HCT116 (cell line): ENCODE measurements around the gene TLE4. TPM values are rescaled to one million over a fixed set of nuclear protein-coding genes. Genes with fewer than 3 reads are reported as not detected.

ENCODE experiments used
- ATAC-seq: fragments of 200-7000 bp; cut with Tn5 transposase; 2 replicates; pipeline ENCODE4 v1.9.1; 2020; ENCODE audit warnings: mild to moderate bottlenecking, moderate library complexity
- BruUV-seq: library from RNA; stranded (reverse); fragments of 400-500 nt; replicated peaks from 2 replicates; lab custom pipeline; 2021; lab: Mats Ljungman, UMichigan
- CTCF ChIA-PET: fragments of 300-600 bp; sonication (Branson Sonifier 250); formaldehyde crosslinking; loops from one replicate; lab custom pipeline; 2021; ENCODE audit warnings: antibody characterized with exemption; lab: Charles Lee
- POLR2A ChIA-PET: fragments of 300-600, 350-600 bp; sonication (Branson Sonifier 250); formaldehyde crosslinking; loops from one replicate; lab custom pipeline; 2021; ENCODE audit warnings: antibody characterized with exemption; lab: Charles Lee
- RAD21 ChIA-PET, 2 experiments: fragments of 300-600 bp; sonication (Branson Sonifier 250); formaldehyde crosslinking; loops; one replicate each; lab custom pipeline; 2023; ENCODE audit warnings: low total read pairs in 2 of 2; ENCODE audit not compliant: uncharacterized antibody in 2 of 2, unreplicated experiment in 2 of 2, low non-redundant PET in 1 of 2; lab: Charles Lee
- DNase-seq: peaks from one replicate; pipeline ENCODE4 v3.0.0-alpha.2; 2010; ENCODE audit warnings: low read depth, low spot score
- H2AFZ ChIP-seq: fragments of 200-600 bp; shearing (Covaris generic), sonication (generic); 2 replicates; pipeline ENCODE4 v1.6.1; 2017; ENCODE audit warnings: low read depth, mixed run types, mixed read lengths, antibody characterized with exemption, low read length; ENCODE audit not compliant: poor library complexity, severe bottlenecking
- H3K27ac ChIP-seq: 2 replicates; pipeline ENCODE4 v1.5.1; 2012; ENCODE audit warnings: low read depth, low read length
- H3K27me3 ChIP-seq: fragments of 200-600 bp; sonication (generic); 2 replicates; pipeline ENCODE4 v1.6.1; 2016; ENCODE audit warnings: mixed run types, low read length, mixed read lengths; ENCODE audit not compliant: insufficient read depth
- H3K36me3 ChIP-seq, 2 experiments: fragments of 200-500 bp in 1 of 2; fragments of 200-600 bp in 1 of 2; sonication (Bioruptor generic) in 1 of 2; sonication (generic) in 1 of 2; 2 replicates each; pipeline versions ENCODE4 v1.5.1 to v1.6.1; 2014 to 2016; ENCODE audit warnings: low read length in 2 of 2, inconsistent platforms in 1 of 2, mixed read lengths in 1 of 2, mixed run types in 1 of 2; ENCODE audit not compliant: insufficient read depth in 2 of 2, control insufficient read depth in 1 of 2
- H3K4me1 ChIP-seq, 2 experiments: fragments of 200-600 bp in 1 of 2; sonication (generic) in 1 of 2; 2 replicates each; pipeline versions ENCODE4 v1.5.1 to v1.6.1; 2012 to 2017; ENCODE audit warnings: low read length in 2 of 2, inconsistent platforms in 1 of 2, mild to moderate bottlenecking in 1 of 2, mixed read lengths in 1 of 2, mixed run types in 1 of 2, moderate library complexity in 1 of 2; ENCODE audit not compliant: insufficient read depth in 2 of 2, control insufficient read depth in 1 of 2
- H3K4me2 ChIP-seq: fragments of 200-600 bp; sonication (generic); 2 replicates; pipeline ENCODE4 v1.6.1; 2017; ENCODE audit warnings: mixed run types, low read length, mixed read lengths
- H3K4me3 ChIP-seq, 2 experiments: fragments of 200-600 bp in 1 of 2; sonication (generic) in 1 of 2; replicated peaks in 1 of 2; 2 replicates each; pipeline ENCODE4 v1.5.1; 2011 to 2016; ENCODE audit warnings: low read length in 2 of 2, control low read depth in 1 of 2, low read depth in 1 of 2, mild to moderate bottlenecking in 1 of 2, mixed read lengths in 1 of 2, mixed run types in 1 of 2
- H3K79me2 ChIP-seq: fragments of 200-600 bp; sonication (generic); 2 replicates; pipeline ENCODE4 v1.6.1; 2017; ENCODE audit warnings: mild to moderate bottlenecking, mixed run types, low read length, moderate library complexity, mixed read lengths; ENCODE audit not compliant: insufficient read depth
- H3K9ac ChIP-seq: fragments of 200-600 bp; sonication (generic); 2 replicates; pipeline ENCODE4 v1.6.1; 2016; ENCODE audit warnings: low read length, mixed read lengths
- H3K9me2 ChIP-seq: fragments of 200-600 bp; sonication (generic), shearing (Covaris generic); 2 replicates; pipeline ENCODE4 v1.6.1; 2017; ENCODE audit warnings: mixed run types, mild to moderate bottlenecking, moderate library complexity; ENCODE audit not compliant: insufficient read depth
- H3K9me3 ChIP-seq, 2 experiments: fragments of 200-500 bp in 1 of 2; fragments of 200-600 bp in 1 of 2; sonication (Bioruptor generic) in 1 of 2; sonication (generic) in 1 of 2; 2 replicates each; pipeline ENCODE4 v1.6.1; 2014 to 2017; ENCODE audit warnings: low read length in 2 of 2, mixed read lengths in 2 of 2, inconsistent platforms in 1 of 2, low read depth in 1 of 2, mild to moderate bottlenecking in 1 of 2, mixed run types in 1 of 2, moderate library complexity in 1 of 2; ENCODE audit not compliant: control insufficient read depth in 1 of 2, insufficient read depth in 1 of 2
- H4K20me1 ChIP-seq: fragments of 200-600 bp; sonication (generic), shearing (Covaris generic); 2 replicates; pipeline ENCODE4 v1.6.1; 2017; ENCODE audit warnings: mixed run types, mild to moderate bottlenecking, moderate library complexity; ENCODE audit not compliant: insufficient read depth
- EZH2phosphoT487 ChIP-seq: fragments of 200-600 bp; IDR thresholded peaks from 2 replicates; pipeline ENCODE4 v1.6.1; 2018; ENCODE audit warnings: antibody characterized with exemption, borderline replicate concordance
- FOSL1 ChIP-seq: IDR thresholded peaks from 2 replicates; pipeline ENCODE4 v1.6.1; 2012; ENCODE audit warnings: low read depth
- MAX ChIP-seq: IDR thresholded peaks from 2 replicates; pipeline ENCODE4 v1.6.1; 2012
- POLR2AphosphoS5 ChIP-seq: IDR thresholded peaks from 2 replicates; pipeline ENCODE4 v1.6.1; 2011; ENCODE audit warnings: mild to moderate bottlenecking, low read depth, low read length, moderate library complexity
- REST ChIP-seq: IDR thresholded peaks from 2 replicates; pipeline ENCODE4 v1.6.1; 2012; ENCODE audit warnings: low read depth
- SRF ChIP-seq: IDR thresholded peaks from 2 replicates; pipeline ENCODE4 v1.6.1; 2012; ENCODE audit warnings: low read depth
- ZFX ChIP-seq: fragments of 450-650 bp; IDR thresholded peaks from 2 replicates; pipeline ENCODE4 v1.6.1; 2017
- intact Hi-C: fragments of 100-400 bp; cut with micrococcal nuclease; formaldehyde crosslinking; loops from 2 replicates; pipeline ENCODE4 v1.10.0; 2022
- total RNA-seq: library from RNA; stranded (reverse); gene quantifications from one replicate; pipeline ENCODE4 v1.2.1, GENCODE V29; 2021; ENCODE audit not compliant: unreplicated experiment
- TF ChIP-seq, protein P1 (sequence below): IDR thresholded peaks from 2 replicates; pipeline ENCODE4 v1.6.1; 2011; ENCODE audit warnings: mild to moderate bottlenecking, low read length, moderate library complexity; ENCODE audit not compliant: insufficient replicate concordance; ENCODE audit errors: extremely low read depth

TLE4 gene
- total RNA-seq, 1 experiment from 2014 or later = 0.39 TPM

- H3K9me2 ChIP-seq = no peaks in the 10 kb centered on the region
- H3K9me3 ChIP-seq = peaks cover 0 to 16% of the 10 kb centered on the region in 2 experiments; a peak in 2 of 4 replicates
- H3K79me2 ChIP-seq = no peaks in the 10 kb centered on the region
- TF ChIP-seq, protein P1, sequence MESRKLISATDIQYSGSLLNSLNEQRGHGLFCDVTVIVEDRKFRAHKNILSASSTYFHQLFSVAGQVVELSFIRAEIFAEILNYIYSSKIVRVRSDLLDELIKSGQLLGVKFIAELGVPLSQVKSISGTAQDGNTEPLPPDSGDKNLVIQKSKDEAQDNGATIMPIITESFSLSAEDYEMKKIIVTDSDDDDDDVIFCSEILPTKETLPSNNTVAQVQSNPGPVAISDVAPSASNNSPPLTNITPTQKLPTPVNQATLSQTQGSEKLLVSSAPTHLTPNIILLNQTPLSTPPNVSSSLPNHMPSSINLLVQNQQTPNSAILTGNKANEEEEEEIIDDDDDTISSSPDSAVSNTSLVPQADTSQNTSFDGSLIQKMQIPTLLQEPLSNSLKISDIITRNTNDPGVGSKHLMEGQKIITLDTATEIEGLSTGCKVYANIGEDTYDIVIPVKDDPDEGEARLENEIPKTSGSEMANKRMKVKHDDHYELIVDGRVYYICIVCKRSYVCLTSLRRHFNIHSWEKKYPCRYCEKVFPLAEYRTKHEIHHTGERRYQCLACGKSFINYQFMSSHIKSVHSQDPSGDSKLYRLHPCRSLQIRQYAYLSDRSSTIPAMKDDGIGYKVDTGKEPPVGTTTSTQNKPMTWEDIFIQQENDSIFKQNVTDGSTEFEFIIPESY = no peak
- TF ChIP-seq FOSL1 (no peak), MAX (no peak), REST (no peak), SRF (no peak), ZFX (no peak), EZH2phosphoT487 (no peak), POLR2AphosphoS5 (no peak)
- CTCF ChIA-PET = no interaction called here
- ATAC-seq (no peak), DNase-seq (no peak)
- no TSS peak for BruUV-seq
- POLR2A ChIA-PET = no interaction called here
- intact Hi-C loops = no loop called here
- RAD21 ChIA-PET = no interaction called here
- no peaks in the 10 kb centered on the region for H3K27me3 ChIP-seq
- H3K4me3 ChIP-seq = no peak overlapping the region
- H4K20me1 ChIP-seq = no peaks in the 10 kb centered on the region
- H3K9ac ChIP-seq = no peak overlapping the region
- no peak overlapping the region for H2AFZ ChIP-seq
- no peak overlapping the region for H3K4me2 ChIP-seq
- no peaks in the 10 kb centered on the region for H3K4me1 ChIP-seq
- H3K36me3 ChIP-seq = no peaks in the 10 kb centered on the region
- H3K27ac ChIP-seq = no peak overlapping the region
Observed at GRCh38 chr9:79609468-79610018, 37.8 kb downstream of the TLE4 start.
